ENCODE measurements around the gene ANKS6.

GRCh38 chr9:98830554-98830953, 34.2 kb upstream of the ANKS6 start:
- TF ChIP-seq CTCF (conservative IDR thresholded peaks at IDR 0.05; ENCODE audit: low read depth, low read length) (no peak), POLR2A (IDR thresholded peaks at IDR 0.05; ENCODE audit: low read depth, low read length) (no peak), RAD21 (IDR thresholded peaks at IDR 0.05; ENCODE audit: low read length) (no peak), SMC3 (IDR thresholded peaks at IDR 0.05; ENCODE audit: low read depth, low read length) (no peak), MXI1 (IDR thresholded peaks at IDR 0.05; ENCODE audit: borderline replicate concordance, low read depth, low read length) (no peak), BHLHE40 (IDR thresholded peaks at IDR 0.05; ENCODE audit: low read depth, low read length) (no peak)

All from IMR-90 (cell line).